Endometrial microvascular endothelial cells (primary cell): ENCODE measurements around the gene LARP4. TPM values are rescaled to one million over a fixed set of nuclear protein-coding genes. Genes with fewer than 3 reads are reported as not detected.
"Not testable (repeated sequence)": the region's sequence is repeated elsewhere in the genome, so short reads cannot be mapped to it uniquely, and the experiment has no call there.

Source experiments
- in situ Hi-C: cut with HindIII; loops from 2 replicates; pipeline ENCODE4 v1.10.0; 2017; ENCODE audit warnings: low sequenced_read_pairs, low pct_unique_long_range_greater_than_20kb; ENCODE audit errors: inconsistent ontology term
- total RNA-seq: library from RNA; depleted of rRNA; stranded (reverse); fragments of >200 nt; gene quantifications from one replicate; pipeline ENCODE4 v1.2.3, GENCODE V29; 2015; ENCODE audit errors: inconsistent ontology term

Gene LARP4
- total RNA-seq, 1 donor from 2014 or later = 37.4 TPM

DNA sequence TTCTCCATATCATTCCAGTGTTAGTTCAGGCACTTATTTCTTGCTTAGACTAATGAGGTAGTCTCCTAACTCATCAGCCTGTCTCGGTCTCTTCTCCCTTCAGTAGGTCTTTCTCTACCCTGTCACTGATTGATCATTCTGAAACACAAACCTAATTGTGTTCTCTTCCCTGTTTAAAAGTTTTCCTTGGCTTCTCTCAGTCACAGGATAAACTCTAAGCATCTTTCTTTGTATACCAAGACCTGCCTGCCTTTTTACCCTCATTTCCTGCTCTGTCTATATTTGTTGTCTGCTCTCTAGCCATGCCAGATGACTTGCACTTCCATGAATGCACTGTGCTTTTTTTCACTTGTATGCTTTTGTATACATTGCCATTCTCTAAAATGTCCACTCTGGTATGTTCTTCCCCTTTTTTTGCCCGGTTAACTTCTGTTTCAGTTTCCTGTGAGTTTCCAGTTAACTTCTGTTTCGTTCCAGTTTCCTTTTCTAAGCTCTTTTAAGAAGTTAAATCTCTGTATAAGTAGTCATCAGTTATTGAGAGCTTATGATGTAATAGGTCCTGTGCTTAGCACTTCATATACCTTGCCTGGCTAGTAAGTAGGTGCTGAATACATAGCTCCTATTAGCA lies 116.8 kb downstream of the LARP4 start:
- in situ Hi-C loops = no loop called here

DNA sequence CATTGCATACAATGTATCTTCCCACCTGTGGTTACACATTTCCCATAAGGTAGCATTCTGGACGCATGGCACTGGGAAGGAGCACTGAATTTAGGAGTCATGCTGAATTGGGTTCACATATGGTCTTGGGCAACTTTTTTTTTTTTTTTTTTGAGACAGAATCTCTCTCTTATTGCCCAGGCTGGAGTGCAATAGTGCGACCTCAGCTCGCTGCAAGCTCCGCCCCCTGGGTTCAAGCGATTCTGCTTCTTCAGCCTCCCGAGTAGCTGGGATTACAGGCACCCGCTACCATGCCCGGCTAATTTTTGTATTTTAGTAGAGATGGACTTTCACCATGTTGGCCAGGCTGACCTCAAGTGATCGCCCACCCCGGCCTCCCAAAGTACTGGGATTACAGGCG lies 117.4 kb downstream of the LARP4 start:
- in situ Hi-C loops = no loop called here

DNA sequence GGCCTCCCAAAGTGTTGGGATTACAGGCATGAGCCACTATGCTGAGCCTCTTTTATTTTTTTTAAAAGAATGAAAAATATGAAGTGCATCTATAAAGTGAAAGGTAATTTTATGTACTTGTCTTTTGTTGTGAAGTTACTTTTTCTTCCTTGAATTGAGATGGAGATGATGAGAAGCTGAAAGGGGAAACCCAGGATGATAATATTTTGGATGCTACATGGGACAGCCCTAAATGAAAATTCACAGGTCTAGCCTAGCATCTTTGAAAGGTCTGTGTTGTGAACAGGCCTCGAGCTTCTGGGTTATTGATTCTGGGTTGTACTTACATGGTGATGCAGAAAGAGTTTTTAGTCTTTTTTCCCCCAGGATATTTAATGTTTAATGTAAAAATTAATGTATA lies 118.7 kb downstream of the LARP4 start:
- in situ Hi-C loops = no loop called here

DNA sequence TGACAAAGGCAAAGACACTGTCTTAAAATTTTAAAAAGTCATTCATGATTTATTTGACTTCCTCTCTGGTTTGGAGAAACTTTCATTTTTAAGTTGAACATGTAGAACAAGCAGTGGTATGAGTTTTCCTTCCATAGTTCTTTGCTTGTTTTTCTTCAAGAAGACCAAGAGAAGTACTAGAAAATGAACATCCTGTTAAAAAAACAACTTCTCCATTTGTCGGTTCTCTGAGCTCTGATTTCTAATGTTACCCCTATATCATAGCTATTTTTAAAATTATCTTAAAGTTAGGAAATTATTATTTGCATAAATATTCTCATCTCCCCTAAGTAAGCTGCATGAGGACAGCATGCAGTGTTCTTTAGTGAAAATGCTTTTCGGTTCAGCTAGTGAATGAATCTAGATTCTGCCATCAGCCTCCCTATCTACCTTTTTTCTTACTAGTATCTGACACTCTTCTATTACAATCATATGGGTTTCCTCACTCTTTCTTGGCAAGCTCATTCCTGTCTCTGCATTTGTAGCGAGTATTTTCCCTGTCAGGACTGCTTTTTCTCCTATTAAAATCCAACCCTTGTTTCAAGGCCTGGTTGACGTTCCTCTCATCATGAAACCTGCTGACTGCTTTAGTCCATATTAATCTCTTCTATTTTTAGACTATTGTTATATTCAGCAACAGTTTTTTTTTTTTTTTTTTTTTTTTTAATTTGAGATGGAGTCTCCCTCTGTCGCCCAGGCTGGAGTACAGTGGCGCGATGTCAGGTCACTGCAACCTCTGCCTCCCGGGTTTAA lies 119.9 kb downstream of the LARP4 start:
- in situ Hi-C loops = no loop called here

DNA sequence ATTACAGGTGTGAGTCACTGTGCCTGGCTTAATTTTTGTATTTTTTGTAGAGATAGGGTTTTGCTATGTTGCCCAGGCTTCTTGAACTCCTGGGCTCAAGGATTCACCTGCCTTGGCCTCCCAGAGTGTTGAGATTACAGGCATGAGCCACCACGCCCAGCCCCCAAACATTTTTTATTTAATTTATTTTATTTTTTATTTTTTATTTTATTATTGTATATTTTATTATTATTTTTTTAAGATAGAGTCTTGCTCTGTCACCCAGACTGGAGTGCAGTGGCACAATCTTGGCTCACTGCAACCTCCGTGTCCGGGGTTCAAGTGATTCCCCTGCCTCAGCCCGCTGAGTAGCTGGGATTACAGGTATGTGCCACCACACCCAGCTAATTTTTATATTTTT lies 121.1 kb downstream of the LARP4 start:
- in situ Hi-C loops = not testable (repeated sequence)

DNA sequence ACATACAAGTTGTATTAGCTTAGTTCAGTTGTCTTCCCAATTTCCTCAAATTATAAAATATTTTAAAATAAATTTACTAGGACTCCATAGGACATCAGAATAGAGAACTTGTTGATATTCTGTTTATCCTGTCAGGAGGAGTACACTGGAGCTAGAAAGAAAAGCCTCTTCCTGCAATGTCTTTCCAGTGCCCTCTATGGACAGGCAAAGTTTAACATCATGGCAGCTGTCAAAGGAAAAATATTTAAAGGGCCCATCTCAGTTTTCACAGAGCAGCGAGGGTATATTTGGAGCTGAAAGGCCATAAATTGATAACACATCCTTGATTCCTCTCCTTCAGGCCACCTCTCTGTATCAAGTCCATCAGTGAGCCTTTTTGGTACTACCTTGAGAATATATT lies 123.1 kb downstream of the LARP4 start:
- in situ Hi-C loops = no loop called here

DNA sequence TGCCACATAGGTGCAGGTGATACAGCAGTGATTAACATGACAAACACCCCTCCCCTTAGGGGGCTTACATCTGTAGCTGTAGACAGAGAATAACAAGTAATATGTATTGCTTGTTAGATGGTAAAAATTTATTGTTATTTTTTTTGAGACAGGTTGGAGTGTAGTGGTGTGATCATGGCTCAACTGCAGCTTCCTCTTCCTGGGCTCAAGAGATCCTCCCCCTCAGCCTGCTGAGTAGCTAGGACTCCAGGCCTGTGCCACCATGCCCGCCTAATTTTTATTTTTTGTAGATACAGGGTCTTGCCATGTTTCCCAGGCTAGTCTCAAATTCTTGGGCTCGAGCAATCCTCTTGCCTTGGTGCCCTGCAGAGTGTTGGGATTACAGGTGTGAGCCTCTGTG lies 123.9 kb downstream of the LARP4 start:
- in situ Hi-C loops = no loop called here

DNA sequence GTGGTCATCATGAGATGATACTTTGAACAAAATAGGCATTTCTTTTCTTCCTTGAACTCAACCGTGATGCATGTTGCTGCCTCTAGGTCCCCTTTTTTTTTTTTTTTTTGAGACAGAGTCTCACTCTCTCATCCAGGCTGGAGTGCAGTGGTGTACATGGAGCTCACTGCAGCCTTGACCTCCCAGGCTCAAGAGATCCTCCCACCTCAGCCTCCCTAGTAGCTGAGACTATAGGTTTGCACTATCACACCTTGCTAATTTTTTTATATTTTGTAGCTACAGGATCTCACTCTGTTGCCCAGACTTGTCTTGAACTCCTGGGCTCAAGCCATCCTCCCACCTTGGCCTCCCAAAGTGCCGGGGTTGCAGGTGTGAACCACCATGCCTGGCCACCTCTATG lies 124.7 kb downstream of the LARP4 start:
- in situ Hi-C loops = no loop called here

DNA sequence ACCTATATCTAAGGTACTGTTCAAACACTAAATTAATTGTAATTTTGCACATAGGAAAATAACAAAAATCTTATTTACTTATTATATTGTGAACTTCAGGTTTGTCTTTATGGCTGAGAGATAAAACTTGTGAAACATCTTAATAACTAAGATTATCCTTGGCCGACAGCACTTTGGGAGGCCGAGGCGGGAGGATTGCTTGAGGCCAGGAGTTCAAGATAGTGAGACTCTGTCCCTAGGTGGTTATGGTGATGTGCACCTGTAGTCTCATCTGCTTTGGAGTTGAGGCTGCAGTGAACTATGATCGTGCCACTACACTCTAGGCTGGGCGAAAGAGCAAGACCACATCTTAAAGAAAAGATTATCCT lies 126.7 kb downstream of the LARP4 start:
- in situ Hi-C loops = no loop called here

DNA sequence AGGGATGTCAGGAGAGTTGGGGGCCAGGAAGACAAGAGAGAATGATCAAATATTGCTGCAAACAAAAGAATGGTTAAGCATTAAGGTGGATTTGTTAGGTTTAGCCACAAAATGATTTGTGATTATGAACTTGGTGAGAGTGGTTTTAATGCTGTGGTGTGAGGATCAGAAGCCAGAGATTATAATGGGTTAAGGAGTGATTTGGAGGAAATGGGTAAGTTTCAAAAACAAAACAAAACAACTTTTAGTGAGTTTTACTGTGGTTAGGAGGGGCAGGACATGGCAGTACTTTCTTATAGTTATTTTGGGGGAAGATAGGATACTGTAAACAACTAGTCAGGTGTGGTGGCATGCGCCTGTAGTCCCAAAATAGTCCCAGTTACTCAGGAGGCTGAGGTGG lies 128.1 kb downstream of the LARP4 start:
- in situ Hi-C loops = no loop called here

DNA sequence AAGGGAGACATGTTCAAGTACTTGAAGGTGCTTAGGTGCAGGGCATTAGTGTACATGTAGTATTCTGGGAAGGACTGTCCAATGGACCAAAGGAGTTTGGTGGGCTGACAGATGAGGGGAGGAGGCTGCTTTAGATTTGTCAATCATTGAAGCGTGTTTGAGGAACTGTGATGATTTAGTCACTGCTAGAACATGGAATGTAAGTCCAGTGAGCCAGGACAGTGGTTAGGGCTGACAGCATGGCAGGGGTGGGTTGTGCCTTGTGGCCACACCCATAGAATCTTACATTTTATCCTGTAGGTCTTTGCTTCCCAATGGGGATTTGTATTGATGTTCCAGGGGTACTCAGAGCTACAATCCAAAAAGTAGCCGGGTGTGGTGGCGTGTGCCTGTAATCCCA lies 128.7 kb downstream of the LARP4 start:
- in situ Hi-C loops = no loop called here

Other genes starting within 250 kb of the LARP4 start
- 34.0 TPM for gene CERS5, start 233.5 kb upstream of the LARP4 start, total RNA-seq
- 146 TPM for gene LIMA1, start 117.4 kb upstream of the LARP4 start, total RNA-seq
- not detected for gene FAM186A, start 4.3 kb upstream of the LARP4 start, total RNA-seq
- gene DIP2B, start 104.1 kb downstream of the LARP4 start, total RNA-seq = 21.0 TPM